Measurements from ENCODE around the gene TRAK1.

DNA sequence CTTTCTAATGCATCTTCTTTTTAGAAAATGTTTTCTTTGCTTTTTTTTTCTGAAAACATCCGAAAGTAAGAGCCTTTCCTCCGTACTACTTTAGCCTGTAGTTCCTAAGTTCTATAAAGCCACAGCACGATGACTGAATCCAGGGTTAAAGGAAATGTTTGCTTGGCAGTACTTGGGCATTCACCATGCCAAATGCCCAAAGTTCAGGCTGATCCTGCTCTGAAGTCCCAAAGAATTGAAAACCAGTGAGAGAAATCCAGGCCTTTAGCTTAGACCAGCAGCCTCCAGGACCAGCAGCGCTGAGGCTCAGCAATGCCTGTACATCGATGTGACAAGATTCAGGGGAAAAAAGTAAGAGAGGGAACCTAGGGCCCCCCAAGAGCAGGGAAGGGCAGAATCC is 139.7 kb downstream of the TRAK1 start:
- TF ChIP-seq CTCF (IDR thresholded peaks at IDR 0.05 in 8 of 11, conservative IDR thresholded peaks at IDR 0.05 in 3 of 11) (no peak), POLR2A (IDR thresholded peaks at IDR 0.05) (no peak), POLR2AphosphoS5 (IDR thresholded peaks at IDR 0.05) (no peak)
